Neuronal stem cell (in vitro differentiated cells): ENCODE results near the gene PRM3.

Experiments used
- DNase-seq: peaks from one replicate; pipeline ENCODE4 v3.0.0-alpha.2; 2013; ENCODE audit warnings: low spot score
- H2AFZ ChIP-seq: one replicate; pipeline ENCODE4 v1.6.1; 2013; ENCODE audit warnings: mild to moderate bottlenecking, low read length, inconsistent platforms
- H2AK5ac ChIP-seq: 2 replicates; pipeline ENCODE4 v1.6.1; 2013; ENCODE audit warnings: low read depth, mild to moderate bottlenecking, inconsistent platforms, low read length, moderate library complexity, mixed read lengths
- H2BK120ac ChIP-seq: 2 replicates; pipeline ENCODE4 v1.6.1; 2013; ENCODE audit warnings: low read depth, mild to moderate bottlenecking, inconsistent platforms, low read length, moderate library complexity, mixed read lengths
- H2BK12ac ChIP-seq: one replicate; pipeline ENCODE4 v1.6.1; 2013; ENCODE audit warnings: low read length, inconsistent platforms
- H2BK15ac ChIP-seq: 2 replicates; pipeline ENCODE4 v1.6.1; 2013; ENCODE audit warnings: mild to moderate bottlenecking, low read length, inconsistent platforms, mixed read lengths
- H2BK5ac ChIP-seq: one replicate; pipeline ENCODE4 v1.6.1; 2013; ENCODE audit warnings: inconsistent platforms, mild to moderate bottlenecking, low read length, moderate library complexity
- H3K14ac ChIP-seq: one replicate; pipeline ENCODE4 v1.6.1; 2013; ENCODE audit warnings: low read length, inconsistent platforms
- H3K18ac ChIP-seq: 2 replicates; pipeline ENCODE4 v1.6.1; 2013; ENCODE audit warnings: low read length, inconsistent platforms
- H3K23ac ChIP-seq: 2 replicates; pipeline ENCODE4 v1.6.1; 2013; ENCODE audit warnings: low read depth, mild to moderate bottlenecking, mixed read lengths, low read length, inconsistent platforms; ENCODE audit not compliant: poor library complexity
- H3K27ac ChIP-seq: replicated peaks from 3 replicates; pipeline ENCODE4 v1.5.1; 2013; ENCODE audit warnings: low read length, inconsistent platforms
- H3K27me3 ChIP-seq, 3 experiments: 2 replicates each; pipeline ENCODE4 v1.6.1; 2013; ENCODE audit warnings: low read length in 3 of 3, mild to moderate bottlenecking in 2 of 3, inconsistent platforms in 1 of 3, low read depth in 1 of 3, mixed read lengths in 1 of 3, moderate library complexity in 1 of 3; ENCODE audit not compliant: control insufficient read depth in 3 of 3, insufficient read depth in 3 of 3
- H3K36me3 ChIP-seq, 2 donors: replicated peaks in 1 of 2; 2 replicates each; pipeline ENCODE4 v1.6.1; 2013; ENCODE audit warnings: low read length in 2 of 2; ENCODE audit not compliant: control insufficient read depth in 2 of 2, insufficient read depth in 2 of 2
- H3K4ac ChIP-seq: 2 replicates; pipeline ENCODE4 v1.6.1; 2013; ENCODE audit warnings: inconsistent platforms, mild to moderate bottlenecking, low read length, moderate library complexity
- H3K4me1 ChIP-seq, 2 donors: 1 replicate in 1 of 2; 2 replicates in 1 of 2; pipeline ENCODE4 v1.6.1; 2013; ENCODE audit warnings: low read length in 2 of 2, low read depth in 1 of 2; ENCODE audit not compliant: control insufficient read depth in 2 of 2, insufficient read depth in 1 of 2
- H3K4me2 ChIP-seq: one replicate; pipeline ENCODE4 v1.6.1; 2013; ENCODE audit warnings: mild to moderate bottlenecking, low read length, inconsistent platforms; ENCODE audit not compliant: insufficient read depth, poor library complexity, severe bottlenecking
- H3K4me3 ChIP-seq, 2 donors: 2 replicates each; pipeline ENCODE4 v1.5.1; 2013; ENCODE audit warnings: low read length in 2 of 2, mild to moderate bottlenecking in 2 of 2, inconsistent platforms in 1 of 2, moderate library complexity in 1 of 2
- H3K79me1 ChIP-seq: one replicate; pipeline ENCODE4 v1.6.1; 2013; ENCODE audit warnings: low read depth, mild to moderate bottlenecking, inconsistent platforms, low read length, moderate library complexity
- H3K9ac ChIP-seq: one replicate; pipeline ENCODE4 v1.6.1; 2013; ENCODE audit warnings: mild to moderate bottlenecking, low read depth, low read length, inconsistent platforms; ENCODE audit not compliant: poor library complexity
- H3K9me3 ChIP-seq, 2 donors: replicated peaks in 1 of 2; 2 replicates each; pipeline versions ENCODE3 to v1.6.1; 2013; ENCODE audit warnings: low read length in 2 of 2, mild to moderate bottlenecking in 2 of 2, inconsistent platforms in 1 of 2, low read depth in 1 of 2, mixed read lengths in 1 of 2, moderate library complexity in 1 of 2; ENCODE audit not compliant: control insufficient read depth in 2 of 2, insufficient read depth in 1 of 2
- H4K8ac ChIP-seq: one replicate; pipeline ENCODE4 v1.6.1; 2013; ENCODE audit warnings: low read depth, mild to moderate bottlenecking, inconsistent platforms, low read length, moderate library complexity
- H4K91ac ChIP-seq: one replicate; pipeline ENCODE4 v1.6.1; 2013; ENCODE audit warnings: low read length, low read depth, mild to moderate bottlenecking, inconsistent platforms; ENCODE audit not compliant: poor library complexity
- WGBS, 2 donors: extraction: QIAGEN DNeasy Blood & Tissue Kit; methylation state at CpG; one replicate each; pipeline ENCODE4 v1.1.7; 2013; ENCODE audit warnings: missing lambda C conversion rate in 2 of 2, mixed read lengths in 1 of 2; ENCODE audit not compliant: insufficient read length in 2 of 2, insufficient replicate concordance in 1 of 2; ENCODE audit errors: extremely low coverage in 2 of 2; 5-methylcytosine and 5-hydroxymethylcytosine counted together

Gene PRM3

DNA sequence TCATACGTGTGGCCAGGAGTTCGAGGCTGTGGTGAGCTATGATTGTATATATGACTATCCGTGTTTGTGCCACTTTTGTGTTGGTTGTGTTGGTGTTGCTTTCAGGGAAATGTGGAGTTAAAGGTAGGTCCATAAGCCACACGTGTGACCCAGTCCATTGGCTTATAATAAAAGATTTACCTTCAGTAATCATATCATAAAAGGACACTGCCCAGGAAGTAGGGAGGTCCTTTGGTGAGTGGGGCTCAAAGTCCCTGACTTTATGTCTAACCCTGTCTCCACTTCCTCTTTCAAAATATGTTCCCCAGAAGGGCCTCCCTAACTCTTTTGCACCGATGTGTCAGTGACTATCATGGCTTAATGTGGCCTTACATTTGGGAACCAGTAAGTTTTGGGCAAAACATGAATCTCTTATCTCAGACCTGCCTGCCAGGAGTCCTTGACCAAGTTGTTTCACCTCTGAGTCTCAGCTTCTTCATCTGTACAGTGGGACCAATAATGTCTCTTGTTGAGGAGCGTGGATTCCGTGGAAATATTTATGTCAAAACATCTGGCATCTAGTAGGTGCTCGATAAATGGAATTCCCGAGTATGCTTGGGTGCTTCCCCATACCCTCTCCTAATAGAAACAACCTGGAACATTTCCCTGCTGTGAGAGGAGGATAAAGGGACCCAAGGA, 9.1 kb downstream of the PRM3 start:
- no peak overlapping the region for H3K14ac ChIP-seq
- H3K9ac ChIP-seq = no peak overlapping the region
- H3K36me3 ChIP-seq = no peaks in the 10 kb centered on the region
- H3K23ac ChIP-seq = no peak overlapping the region
- no peak overlapping the region for H2BK12ac ChIP-seq
- no peak overlapping the region for H2BK5ac ChIP-seq
- DNase-seq = no peak
- H3K27ac ChIP-seq = no peak overlapping the region
- no peaks in the 10 kb centered on the region for H3K79me1 ChIP-seq
- H2BK15ac ChIP-seq = no peak overlapping the region
- H3K4ac ChIP-seq = no peak overlapping the region
- no CpG with 5 or more reads among the region's 9 CpGs for WGBS, 2 donors
- H3K4me3 ChIP-seq = no peak overlapping the region
- no peak overlapping the region for H2AFZ ChIP-seq
- H3K27me3 ChIP-seq = no peaks in the 10 kb centered on the region
- no peak overlapping the region for H2BK120ac ChIP-seq
- no peak overlapping the region for H4K8ac ChIP-seq
- no peak overlapping the region for H3K18ac ChIP-seq
- H3K9me3 ChIP-seq = no peaks in the 10 kb centered on the region
- H4K91ac ChIP-seq = no peak overlapping the region
- peaks cover 0 to 2% of the 10 kb centered on the region in 2 donors for H3K4me1 ChIP-seq
- H3K4me2 ChIP-seq = no peak overlapping the region
- H2AK5ac ChIP-seq = no peak overlapping the region

DNA sequence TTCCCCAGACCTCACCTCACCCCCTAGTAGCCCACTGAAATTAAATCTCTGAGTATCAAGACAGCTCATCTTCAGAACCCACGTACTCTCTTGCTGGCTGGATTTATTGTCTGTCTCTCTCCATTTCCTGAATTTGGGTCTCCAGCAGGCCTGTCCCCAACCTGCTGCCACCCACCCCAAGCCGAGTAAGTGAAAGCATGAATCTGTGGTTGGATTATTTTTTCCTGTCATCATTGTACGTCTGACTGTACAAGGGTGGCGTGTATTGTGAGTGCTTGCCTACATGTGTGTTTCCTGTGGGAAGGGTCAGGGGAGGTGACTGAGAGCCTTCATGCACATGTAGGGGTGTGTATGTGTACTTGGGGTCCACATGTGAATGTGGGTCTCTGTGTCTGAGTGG, 9.7 kb downstream of the PRM3 start:
- Histone ChIP-seq H3K18ac (no peak overlapping the region), H2BK15ac (no peak overlapping the region), H2BK12ac (no peak overlapping the region), H3K27me3 (no peaks in the 10 kb centered on the region), H3K4ac (no peak overlapping the region), H4K8ac (no peak overlapping the region), H3K4me2 (no peak overlapping the region), H3K14ac (no peak overlapping the region), H3K36me3 (no peaks in the 10 kb centered on the region), H2AFZ (no peak overlapping the region), H2BK120ac (no peak overlapping the region), H3K79me1 (no peaks in the 10 kb centered on the region), H2BK5ac (no peak overlapping the region), H3K23ac (no peak overlapping the region), H3K9me3 (no peaks in the 10 kb centered on the region), H3K4me3 (no peak overlapping the region), H3K27ac (no peak overlapping the region), H3K4me1 (peaks cover 0 to 2% of the 10 kb centered on the region in 2 donors), H3K9ac (no peak overlapping the region), H4K91ac (no peak overlapping the region), H2AK5ac (no peak overlapping the region)
- no peak for DNase-seq
- WGBS, 2 donors = no CpG with 5 or more reads among the region's 4 CpGs

DNA sequence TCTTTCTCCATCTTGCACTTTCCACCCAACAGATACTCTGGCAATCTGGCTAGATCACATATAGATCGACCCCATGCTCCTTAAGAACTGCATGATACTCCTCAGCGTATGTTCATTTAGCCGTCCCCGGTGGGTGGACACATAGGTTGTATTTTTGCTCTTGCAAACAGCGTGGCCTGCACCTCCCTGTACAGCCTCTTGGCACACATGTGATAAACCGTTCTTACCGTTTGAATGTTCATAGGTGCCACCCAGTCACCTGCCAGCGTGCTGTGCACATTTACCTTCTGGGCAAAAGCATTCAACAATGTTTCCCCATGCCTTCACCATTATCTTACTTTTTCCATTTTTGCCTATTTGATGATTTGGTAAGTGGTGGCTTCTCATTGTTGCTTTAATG, 10.5 kb downstream of the PRM3 start:
- H2AK5ac ChIP-seq = no peak overlapping the region
- no peak overlapping the region for H4K91ac ChIP-seq
- H3K27ac ChIP-seq = no peak overlapping the region
- H3K4me1 ChIP-seq = peaks cover 0 to 2% of the 10 kb centered on the region in 2 donors
- WGBS, 2 donors = no CpG with 5 or more reads among the region's 8 CpGs
- H2BK15ac ChIP-seq = no peak overlapping the region
- no peak overlapping the region for H3K4me3 ChIP-seq
- no peak overlapping the region for H2BK5ac ChIP-seq
- H2AFZ ChIP-seq = no peak overlapping the region
- no peak overlapping the region for H3K4ac ChIP-seq
- no peak overlapping the region for H2BK120ac ChIP-seq
- no peak overlapping the region for H3K4me2 ChIP-seq
- no peaks in the 10 kb centered on the region for H3K36me3 ChIP-seq
- no peak overlapping the region for H4K8ac ChIP-seq
- no peak overlapping the region for H3K18ac ChIP-seq
- H3K9ac ChIP-seq = no peak overlapping the region
- H3K14ac ChIP-seq = no peak overlapping the region
- no peak overlapping the region for H2BK12ac ChIP-seq
- H3K23ac ChIP-seq = no peak overlapping the region
- no peaks in the 10 kb centered on the region for H3K27me3 ChIP-seq
- DNase-seq = no peak
- H3K9me3 ChIP-seq = no peaks in the 10 kb centered on the region
- H3K79me1 ChIP-seq = no peaks in the 10 kb centered on the region

DNA sequence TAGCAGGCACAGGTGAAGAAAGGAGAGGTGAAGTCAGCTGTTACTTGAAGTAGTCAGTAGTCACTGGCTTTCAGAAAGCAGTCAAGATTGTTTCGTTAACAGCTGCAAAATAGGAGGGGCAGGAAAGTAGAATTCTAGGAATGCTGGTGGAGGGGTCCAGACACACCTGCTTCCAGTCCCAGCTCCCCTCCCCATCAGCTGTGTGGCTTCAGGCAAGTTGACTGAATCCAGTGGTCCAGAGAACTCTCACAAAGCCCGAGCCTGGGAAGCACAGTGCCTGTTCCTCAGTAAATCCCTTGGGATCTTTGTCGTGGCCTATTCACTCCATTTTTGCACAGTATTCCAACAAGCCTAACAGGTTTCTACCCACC, 12.8 kb downstream of the PRM3 start:
- no peak overlapping the region for H3K4ac ChIP-seq
- H3K9ac ChIP-seq = no peak overlapping the region
- no peak overlapping the region for H3K4me2 ChIP-seq
- no CpG with 5 or more reads among the region's 3 CpGs for WGBS, 2 donors
- no peak overlapping the region for H4K91ac ChIP-seq
- no peak overlapping the region for H2BK12ac ChIP-seq
- H3K27me3 ChIP-seq = peaks cover 0 to 4% (median 0%) of the 10 kb centered on the region in 3 experiments
- H3K23ac ChIP-seq = no peak overlapping the region
- no peaks in the 10 kb centered on the region for H3K36me3 ChIP-seq
- H3K4me3 ChIP-seq = no peak overlapping the region
- no peak overlapping the region for H2BK120ac ChIP-seq
- H3K79me1 ChIP-seq = no peaks in the 10 kb centered on the region
- no peak for DNase-seq
- H3K18ac ChIP-seq = no peak overlapping the region
- H3K4me1 ChIP-seq = peaks cover 4 to 7% of the 10 kb centered on the region in 2 donors
- no peak overlapping the region for H2AK5ac ChIP-seq
- H4K8ac ChIP-seq = no peak overlapping the region
- no peak overlapping the region for H2BK5ac ChIP-seq
- no peaks in the 10 kb centered on the region for H3K9me3 ChIP-seq
- H3K27ac ChIP-seq = no peak overlapping the region
- H2AFZ ChIP-seq = no peak overlapping the region
- H2BK15ac ChIP-seq = no peak overlapping the region
- no peak overlapping the region for H3K14ac ChIP-seq
